HG03103 (cell line): Measurements from ENCODE around the gene POLG2.

Experiments used
- ATAC-seq: cut with Tn5 transposase; IDR thresholded peaks from one replicate; pipeline ENCODE4 v1.9.1; 2021; ENCODE audit warnings: low read depth; ENCODE audit not compliant: unreplicated experiment

Gene POLG2

DNA sequence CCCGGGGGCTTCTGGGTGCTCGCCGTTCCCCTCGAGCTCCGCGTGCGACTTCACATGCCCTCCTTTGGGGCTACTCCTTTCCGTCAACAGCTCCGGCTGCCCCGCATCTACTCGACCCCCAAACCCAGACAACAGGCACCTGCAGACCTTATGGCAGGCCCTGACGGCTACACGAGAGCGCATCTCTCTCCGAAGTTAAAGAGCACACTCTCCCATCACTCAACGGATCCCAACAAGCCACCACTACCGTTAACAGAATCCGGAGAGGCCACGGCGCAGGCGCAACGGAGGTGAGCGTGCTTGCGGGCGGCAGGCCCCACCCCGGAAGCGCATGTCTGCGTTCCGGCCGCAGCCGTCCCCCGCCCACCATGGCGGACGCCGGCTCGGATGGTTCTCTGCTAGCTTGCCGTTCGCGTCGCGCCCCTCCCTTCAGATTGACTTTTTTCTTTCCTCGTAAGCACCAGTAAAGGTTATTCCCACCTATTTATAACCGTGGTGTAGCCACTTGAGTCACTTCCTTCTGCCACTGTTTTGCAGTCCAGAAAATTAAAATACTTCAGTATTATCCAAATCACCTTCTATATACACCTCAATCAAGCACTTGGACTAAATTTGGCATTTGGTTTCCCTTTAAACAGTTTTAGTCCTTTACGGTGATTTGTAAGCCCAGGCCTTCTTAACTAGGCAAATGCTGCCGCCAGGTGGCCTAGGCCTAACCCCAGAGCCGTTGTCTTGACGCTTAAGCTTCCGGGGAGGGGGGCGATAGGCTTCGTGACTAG is at the start of gene POLG2:
Gene POLG2, minus strand, starts transcription at position 269 of the 779 bp plus-strand sequence. Its CDS starts 86 bp downstream, at position 183.
- ATAC-seq: peak; percentile 80

DNA sequence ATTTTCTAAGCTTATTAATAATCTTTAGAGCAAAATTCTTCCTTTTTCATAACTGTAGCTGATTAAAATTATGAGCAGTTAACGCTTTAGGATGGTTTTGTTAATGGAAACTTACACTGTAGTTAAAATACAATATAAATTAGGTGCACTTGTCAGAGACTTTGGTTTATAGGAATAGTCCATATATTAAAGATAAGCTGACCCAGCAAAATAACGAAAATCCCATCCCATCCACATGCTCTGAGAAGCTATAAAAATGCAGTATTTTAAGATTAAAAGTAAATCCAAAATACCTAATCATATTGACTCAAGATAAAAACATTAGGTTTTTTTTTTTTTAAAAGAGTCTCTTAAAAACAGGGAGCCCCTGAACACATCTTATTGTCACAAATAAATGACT is 47.9 kb upstream of the POLG2 start:
- no peak for ATAC-seq

DNA sequence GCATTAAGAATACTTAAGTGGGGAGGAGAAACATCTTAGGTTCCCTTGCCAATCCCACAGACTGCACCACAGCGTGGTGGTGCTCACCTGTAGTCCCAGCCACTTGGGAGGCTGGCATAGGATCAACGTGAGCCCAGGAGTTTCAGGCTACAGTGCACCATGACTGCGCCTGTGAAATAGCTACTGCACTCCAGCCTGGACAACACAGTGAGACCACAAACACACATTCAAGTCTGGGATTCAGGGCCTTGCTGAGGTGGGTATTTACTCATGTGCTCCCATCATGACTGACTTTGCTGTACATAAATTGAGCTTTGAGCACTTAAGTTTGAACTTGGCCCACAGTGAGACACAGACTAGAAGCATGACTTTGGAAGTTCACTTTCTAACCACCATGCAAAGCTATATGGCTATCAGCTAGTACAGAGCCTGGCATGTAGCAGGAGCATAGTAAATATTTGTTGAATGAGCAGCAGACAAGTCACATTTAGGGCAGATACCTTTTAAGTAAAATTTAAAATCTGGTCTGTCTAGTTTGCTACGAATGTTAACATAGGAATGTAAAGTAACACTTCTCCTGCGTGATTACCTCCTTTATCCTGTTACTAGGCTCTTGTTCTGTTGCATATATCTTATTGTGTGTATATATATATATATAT is 43.4 kb upstream of the POLG2 start:
- ATAC-seq: no peak

DNA sequence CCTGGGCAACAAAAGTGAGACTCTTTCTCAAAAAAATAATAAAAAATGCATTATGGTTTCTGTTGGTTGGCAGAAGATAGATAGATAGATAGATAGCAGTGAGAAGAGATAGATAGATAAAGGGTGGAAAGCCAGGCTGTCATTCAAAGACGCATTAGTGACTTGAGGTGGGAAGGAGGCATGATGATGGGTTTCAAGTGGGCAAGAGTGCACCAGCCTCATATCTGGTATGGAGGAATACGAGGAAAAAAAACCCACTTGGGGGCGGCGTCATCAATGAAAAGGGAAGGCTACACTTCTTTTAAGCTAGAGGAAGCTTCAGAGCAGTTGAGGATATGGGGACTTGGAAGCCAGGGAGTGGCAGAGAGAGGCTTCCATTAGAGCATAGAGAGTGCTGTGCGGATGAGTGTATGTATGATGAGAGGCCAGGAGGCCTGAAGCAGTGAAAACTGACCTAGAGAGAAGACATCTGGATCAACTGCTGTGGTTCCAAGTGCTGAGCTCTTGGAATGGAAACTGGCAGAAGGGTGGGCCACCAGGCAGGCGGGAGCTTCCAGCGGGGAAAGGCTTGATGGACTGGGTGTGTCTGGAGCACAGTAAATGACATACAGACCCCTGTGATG is 41.8 kb upstream of the POLG2 start:
- ATAC-seq: no peak

DNA sequence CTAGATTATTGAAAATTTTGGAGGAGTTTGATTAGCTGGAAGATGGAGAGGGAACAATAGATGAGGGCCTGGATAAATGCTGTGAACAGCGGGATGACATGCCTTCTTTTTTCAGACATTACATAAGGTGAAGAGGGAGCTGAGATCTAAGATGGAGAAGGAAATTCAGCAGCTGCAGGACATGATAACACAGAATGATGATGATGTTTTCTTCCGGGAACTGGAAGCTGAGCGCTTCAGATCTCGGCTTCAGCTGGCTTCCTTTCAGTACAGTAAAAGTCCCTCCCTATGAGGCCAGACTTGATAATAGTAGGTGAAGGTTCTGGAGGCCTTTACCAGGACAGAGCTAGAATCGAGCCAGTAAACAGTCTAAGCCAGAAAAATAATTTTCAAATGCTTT is 40.6 kb upstream of the POLG2 start:
- no peak for ATAC-seq

DNA sequence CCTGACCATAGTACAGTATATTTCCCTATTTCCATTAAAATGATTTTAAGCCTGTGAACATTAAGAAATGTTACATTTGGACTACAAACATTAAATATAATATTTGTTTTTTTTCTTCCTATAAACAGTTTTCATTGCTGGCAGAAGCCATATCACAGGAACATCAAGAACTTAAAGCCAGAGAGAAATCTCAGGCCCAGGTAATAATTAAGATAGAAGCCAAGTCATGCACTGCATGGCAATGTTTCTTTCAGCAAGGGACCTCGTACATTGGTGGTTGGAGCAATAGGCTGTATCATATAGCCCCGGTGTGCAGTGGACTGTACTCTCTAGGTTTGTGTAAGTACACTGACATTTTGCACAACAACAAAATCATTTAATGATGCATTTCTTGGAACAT is 40.1 kb upstream of the POLG2 start:
- ATAC-seq: no peak

DNA sequence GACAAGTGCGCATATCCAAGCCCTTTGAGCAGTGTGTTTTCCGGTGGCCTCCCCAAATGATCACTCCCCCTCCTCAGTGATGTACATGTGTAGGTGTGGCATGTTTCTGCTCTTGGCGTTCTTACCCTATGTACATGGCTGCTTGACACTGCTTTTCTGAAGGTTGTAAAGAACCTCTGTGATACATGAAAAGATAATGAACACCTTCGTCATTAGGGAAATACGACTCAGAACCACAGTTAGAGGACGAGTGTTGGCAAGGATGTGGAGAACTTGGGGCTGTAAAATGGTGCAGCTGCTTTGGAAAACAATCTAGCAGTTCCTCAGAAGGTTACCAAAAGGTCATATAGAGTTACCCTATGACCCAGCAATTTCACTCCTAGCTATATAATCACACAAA is 38.5 kb upstream of the POLG2 start:
- no peak for ATAC-seq

DNA sequence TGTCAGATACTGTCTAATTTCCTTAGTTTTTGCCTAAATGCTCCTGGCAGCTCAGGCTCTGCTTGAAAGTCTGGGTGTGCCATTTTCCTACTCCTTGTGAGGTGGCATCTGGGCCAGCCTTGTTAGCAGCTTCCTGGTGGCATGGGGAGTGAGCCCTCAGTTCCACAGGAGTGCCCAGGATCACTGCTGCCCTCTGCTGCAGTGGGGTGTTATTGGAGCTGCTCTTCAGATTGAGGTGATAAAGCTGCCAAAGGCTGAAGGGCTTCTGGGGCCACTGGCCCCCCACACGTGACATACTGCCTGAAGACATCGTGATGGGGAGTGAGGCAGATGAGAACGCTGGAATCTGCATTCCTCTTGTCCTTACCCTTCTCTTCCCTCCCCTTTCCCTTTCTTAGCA is 37.3 kb upstream of the POLG2 start:
- no peak for ATAC-seq

DNA sequence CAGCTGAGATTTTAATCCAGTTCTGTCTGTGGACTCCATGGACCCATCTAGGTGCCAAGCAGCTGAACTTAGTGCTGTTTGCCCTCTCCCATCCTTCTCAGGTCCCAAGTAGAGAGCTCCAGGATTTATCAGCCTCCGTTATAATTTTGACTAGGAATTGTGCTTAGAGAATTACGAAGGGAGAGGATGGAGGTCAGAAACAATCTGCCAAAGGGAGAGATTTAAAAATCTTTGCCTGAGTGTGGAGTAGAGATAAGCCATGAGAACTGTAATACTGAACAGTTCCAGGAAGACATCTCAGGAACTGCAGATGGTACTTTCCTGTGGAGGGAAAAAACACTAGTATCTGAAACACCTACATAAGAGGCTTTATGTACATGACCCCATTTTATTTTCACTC is 36.9 kb upstream of the POLG2 start:
- no peak for ATAC-seq

DNA sequence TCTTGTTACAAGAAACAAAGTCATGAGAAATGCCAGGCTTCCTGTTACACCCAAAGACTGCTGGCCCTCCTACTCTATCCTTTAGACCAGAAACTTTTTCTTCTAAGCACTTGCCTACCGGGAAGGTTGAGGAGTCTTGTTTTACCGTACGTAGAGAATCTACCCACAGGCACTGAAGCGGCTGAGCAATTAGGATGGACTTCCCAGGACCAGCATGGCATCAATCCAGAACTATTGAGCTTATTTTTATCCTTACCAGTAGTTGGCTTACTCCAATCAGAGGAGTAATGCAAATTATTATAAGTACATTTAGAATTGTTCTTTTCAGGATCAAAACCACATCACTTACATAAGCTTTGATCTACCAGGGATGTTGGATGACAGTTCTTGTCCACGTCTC is 35.6 kb upstream of the POLG2 start:
- no peak for ATAC-seq

DNA sequence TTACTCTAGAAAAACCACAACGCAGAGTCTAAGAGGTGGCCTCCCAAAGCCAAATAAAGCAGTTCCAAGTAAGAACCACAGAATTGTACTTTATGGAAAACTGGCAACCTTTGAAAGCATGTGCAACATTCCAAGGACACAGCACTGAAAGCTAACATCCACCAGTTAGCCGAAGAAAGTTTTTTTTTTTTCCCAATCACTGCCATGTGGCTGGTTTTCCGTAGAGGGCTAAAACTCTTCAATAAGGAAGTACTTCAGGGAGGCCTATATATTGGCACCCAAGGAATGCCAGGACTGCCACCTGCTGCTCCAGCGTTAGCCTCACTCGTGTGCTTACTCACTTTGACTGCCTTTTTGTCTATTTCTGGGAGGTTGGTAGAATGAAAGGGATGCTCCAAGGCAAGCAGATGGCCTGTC is 35.1 kb upstream of the POLG2 start:
- ATAC-seq: no peak

DNA sequence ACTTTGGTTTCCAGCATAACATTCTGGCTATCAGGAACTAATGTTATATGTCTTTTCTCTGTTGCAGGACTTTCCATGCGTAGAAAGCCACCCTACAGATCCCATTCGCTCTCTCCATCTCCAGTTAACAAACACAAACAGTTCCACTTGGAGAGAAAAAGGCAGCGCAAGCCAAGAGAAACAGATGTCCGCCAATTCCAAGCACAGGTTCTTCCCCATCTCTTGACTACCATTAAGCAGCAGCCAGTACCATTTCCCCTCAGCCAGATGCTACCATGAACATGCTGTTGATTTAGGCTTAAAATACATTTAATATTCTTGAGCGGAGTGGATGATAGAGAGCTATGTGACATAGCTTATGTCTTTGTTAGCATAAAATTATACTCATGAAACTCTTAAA is 32.4 kb upstream of the POLG2 start:
- no peak for ATAC-seq

DNA sequence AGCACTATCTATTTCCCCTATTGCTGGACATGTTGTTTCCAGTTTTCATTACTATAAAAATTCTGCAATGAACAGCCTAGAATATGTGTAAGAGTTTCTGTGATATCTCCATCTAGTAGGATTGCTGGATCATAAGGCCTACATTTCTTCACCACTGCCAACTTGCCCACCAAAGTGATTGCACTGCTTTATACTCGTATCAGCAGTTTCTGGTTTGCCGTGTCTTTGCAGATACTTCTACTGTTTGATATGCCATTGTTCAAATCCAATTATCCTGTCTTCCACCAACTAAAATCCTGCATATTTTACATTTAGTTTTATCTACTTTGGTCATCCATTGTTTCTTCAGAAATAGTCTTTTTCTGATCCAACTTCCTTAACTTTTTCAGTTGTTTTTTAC is 31.1 kb upstream of the POLG2 start:
- no peak for ATAC-seq

DNA sequence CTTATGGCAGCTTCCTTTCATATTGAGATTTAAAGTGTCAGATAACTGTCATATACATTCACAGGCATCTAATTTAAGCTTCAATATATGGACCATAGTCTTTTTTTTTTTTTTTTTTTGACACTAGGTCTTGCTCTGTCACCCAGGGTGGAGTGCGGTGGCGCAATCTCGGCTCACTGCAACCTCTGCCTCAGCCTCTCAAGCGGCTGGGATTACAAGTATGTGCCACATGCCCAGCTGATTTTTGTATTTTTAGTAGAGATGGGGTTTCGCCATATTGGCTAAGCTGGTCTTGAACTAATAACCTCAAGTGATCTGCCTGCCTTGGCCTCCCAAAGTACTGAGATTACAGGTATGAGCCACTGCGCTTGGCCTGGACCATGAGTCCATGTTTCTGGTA is 23.5 kb upstream of the POLG2 start:
- no peak for ATAC-seq

DNA sequence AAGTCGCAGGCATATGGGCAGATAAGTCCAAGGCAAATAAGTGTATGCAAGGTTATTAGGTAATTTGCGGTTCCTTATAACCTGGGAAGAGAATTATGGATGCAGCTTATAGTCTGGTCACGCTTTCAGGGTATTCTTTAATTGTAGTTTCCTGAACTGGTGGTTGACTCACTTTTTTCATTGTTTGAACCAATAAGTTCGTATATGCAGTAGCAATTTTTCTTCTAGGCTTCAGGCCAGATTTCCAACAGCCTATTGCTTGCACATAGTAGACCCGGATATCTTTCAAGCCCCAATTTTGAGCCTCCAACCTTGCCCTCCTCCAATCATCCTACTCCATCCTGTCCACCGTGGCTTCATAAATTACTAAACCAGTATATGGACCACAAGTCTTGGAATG is 22.7 kb upstream of the POLG2 start:
- ATAC-seq: no peak

DNA sequence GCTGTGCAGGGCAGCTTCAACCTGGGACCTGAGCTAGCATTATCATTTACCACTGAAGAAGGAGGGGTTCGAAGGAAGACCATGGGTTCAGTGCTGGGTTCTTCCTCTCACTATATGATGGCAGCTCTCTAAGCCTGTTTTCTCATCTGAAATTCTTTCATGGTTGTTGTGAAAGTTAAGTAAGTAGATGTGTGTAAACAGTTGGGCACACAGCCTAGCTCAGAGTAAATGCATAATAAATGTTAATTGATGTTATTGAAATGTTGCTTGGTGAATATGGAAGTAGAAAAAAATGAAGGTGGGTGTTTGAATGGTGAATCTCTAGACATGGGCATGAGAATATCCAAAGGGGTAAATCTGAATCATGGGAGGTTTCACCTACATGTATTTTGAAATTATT is 19.0 kb upstream of the POLG2 start:
- no peak for ATAC-seq

DNA sequence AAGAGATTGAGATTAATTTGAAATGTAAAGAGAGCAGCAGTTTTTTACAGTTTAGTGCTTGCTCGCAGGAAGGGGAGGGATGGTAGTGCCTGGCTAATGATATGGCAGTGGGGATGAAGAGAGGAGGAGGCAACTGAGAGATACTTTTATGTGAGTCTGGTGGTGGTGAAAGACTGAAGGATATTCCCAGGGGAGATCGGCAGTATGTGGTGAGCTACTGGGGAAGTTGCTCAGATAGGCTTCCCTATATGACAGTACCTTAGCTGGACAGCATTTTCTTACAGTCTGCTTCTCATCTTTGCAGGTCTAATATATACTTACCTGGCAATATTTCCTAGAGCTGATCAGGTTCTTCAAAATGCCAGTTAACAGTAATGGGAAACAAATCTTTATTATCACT is 18.6 kb upstream of the POLG2 start:
- ATAC-seq: no peak

DNA sequence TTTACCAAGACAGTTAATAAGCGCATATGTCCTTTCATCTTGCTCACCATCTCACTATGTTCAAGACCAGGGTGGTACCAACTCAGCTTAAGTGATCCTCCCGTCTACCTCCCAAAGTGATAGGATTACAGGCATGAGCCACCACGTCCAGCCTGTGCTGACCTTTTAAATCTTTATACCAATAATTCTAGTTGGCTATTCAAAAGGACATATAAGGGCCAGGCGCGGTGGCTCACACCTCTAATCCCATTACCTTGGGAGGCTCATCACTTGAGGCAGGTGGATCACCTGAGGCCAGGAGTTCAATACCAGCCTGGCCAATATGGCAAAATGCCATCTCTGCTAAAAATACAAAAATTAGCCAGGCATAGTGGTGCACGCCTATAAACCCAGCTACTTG is 12.3 kb upstream of the POLG2 start:
- ATAC-seq: no peak

DNA sequence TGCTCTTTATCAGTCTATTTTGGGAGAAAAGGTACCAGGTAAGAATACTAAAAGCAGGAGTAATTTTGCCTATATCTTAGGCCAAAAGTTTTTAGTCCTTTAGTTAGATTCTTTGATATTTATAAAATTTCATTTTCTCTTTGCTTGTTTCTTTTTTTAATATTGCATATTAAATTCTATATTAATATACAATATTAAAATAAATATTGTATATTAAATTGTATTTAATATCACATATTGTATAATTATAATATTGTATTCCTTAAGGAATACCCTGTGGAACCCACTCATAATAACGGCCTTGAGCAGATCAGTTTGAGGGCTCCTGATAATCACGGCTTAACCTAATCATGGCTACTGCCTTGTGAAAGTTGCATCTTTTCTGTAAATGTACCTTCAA is 11.8 kb upstream of the POLG2 start:
- ATAC-seq: no peak

DNA sequence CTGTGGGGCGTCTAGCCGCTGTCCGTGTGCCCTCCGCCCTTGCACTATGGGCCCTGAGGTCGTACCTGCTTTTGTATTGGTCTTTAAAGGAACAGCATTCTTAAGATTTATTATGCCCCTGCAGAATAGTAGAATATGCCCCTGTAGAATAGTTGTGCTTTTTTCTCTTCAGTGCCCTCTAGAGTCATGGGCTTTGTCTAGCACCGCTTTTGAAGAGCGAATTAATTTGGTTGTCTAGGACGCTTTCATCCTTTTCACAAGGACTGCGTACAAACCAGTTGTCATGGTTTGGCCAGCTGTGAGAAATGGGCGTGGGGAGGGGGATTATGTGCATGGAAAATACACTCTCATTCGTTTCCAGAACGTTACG is 10.5 kb upstream of the POLG2 start:
- ATAC-seq: no peak

DNA sequence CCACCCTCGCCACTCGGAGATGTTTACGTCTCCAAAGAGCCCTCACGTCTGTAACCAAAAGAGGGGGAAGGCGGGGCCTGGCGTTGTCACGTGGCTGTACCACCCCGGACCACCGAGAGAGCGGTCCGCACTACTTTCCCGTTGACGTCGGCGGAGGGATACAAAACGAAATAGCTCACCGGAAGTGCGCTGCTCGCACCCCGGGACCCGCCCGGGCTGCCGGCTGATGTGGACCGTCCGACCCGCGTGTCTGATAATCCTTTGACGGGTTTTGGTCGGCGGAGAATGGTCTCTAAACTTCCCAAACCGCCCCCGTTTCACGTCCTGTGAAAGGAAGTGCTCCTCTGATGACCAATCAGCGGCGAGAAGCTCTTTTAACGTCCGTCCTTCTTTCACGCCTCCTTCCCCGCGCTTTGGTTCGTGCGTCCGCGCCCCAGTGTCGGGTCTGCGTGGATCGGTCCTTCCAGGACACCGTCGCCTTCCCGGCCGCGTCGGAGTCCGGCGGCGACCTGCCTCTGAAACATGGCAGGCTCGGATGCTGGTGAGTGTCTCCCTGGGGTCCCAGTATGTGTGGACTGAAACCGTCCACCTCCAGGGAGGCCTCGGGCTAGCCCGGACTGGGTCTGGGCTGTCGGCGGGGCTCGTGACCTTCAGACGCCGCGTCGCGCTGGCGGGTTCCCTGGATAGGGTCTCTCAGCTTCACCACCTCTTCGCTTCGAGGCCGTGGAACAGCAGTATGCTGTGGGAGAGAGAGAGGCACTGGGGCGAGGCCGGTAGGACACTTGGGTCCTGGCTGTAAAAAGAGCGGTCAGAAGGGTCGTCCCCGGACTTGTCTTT is 9.9 kb upstream of the POLG2 start, which contains the start of gene CEP95:
Gene CEP95, plus strand, starts transcription at position 402 of the 837 bp plus-strand sequence. Its CDS starts 121 bp downstream, at position 523.
- peak; percentile 52 for ATAC-seq
